ENCODE data around the gene LENEP. TPM values are rescaled to one million over a fixed set of nuclear protein-coding genes. Genes with fewer than 3 reads are reported as not detected.
A peak's percentile ranks its signal among the peaks of the same experiment; 100 is the strongest.

LENEP gene
- total RNA-seq, 1 experiment from 2014 or later = not detected

GRCh38 chr1:155001425-155001674, 8.0 kb downstream of the LENEP start:
- no peaks in the 10 kb centered on the region for H3K27me3 ChIP-seq
- peaks cover 26% of the 10 kb centered on the region for H3K36me3 ChIP-seq
- DNase-seq = no peak
- peak overlapping the region; percentile 77 for H3K4me3 ChIP-seq
- H3K9me3 ChIP-seq = no peaks in the 10 kb centered on the region; the same call in 1 of the 2 replicates

GRCh38 chr1:155001675-155002463, 8.5 kb downstream of the LENEP start:
- Histone ChIP-seq H3K27me3 (no peaks in the 10 kb centered on the region), H3K4me3 (peak overlapping the region; percentile 77), H3K36me3 (peaks cover 31% of the 10 kb centered on the region), H3K9me3 (no peaks in the 10 kb centered on the region; the same call in 1 of the 2 replicates)
- peak; percentile 100 for DNase-seq

- peaks cover 39% of the 10 kb centered on the region for H3K36me3 ChIP-seq
- peak within 1 kb of the TSS; percentile 97 for H3K4me3 ChIP-seq
- H3K9me3 ChIP-seq = no peaks in the 10 kb centered on the region; the same call in 1 of the 2 replicates
- peak; percentile 71 for DNase-seq
- no peaks in the 10 kb centered on the region for H3K27me3 ChIP-seq
Observed at GRCh38 chr1:155002464-155003226, 9.3 kb downstream of the LENEP start, which contains the start of gene ZBTB7B. Gene ZBTB7B (plus strand): TSS chr1:155002802. CDS start chr1:155014661, 11,859 bp downstream.

DNA sequence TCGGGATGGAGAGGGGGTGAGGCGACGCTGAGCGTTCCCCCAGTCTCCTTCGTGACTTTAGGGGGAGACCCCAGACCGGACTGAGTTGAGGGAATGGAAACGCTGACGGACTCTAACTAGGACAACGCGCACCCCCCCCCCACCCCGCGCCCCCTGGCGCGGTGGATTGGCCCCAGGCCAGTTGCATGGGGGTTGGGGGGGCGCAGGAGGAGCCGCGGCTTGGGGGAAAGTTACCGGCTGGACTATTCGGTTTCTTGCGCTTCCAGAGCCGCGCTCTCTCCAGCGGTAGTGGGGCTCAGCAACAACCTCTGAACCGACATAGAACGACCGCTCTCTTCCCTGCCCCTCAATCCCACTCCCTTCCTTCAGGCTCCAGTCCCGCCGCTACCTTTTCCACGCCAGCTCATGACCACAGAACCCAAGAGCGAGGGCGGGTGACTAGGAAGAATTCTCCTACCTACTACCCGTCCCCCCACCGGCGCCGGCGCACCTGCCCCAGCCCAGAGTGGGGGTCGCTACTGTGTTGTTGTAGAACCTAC, 9.9 kb downstream of the LENEP start:
- peak overlapping the region; percentile 97 for H3K4me3 ChIP-seq
- H3K9me3 ChIP-seq = no peaks in the 10 kb centered on the region; the same call in 1 of the 2 replicates
- H3K36me3 ChIP-seq = peaks cover 45% of the 10 kb centered on the region
- DNase-seq = peak; percentile 58
- H3K27me3 ChIP-seq = no peaks in the 10 kb centered on the region

GRCh38 chr1:155003766-155004351, 10.5 kb downstream of the LENEP start:
- Histone ChIP-seq H3K9me3 (no peaks in the 10 kb centered on the region; the same call in 1 of the 2 replicates), H3K36me3 (peaks cover 51% of the 10 kb centered on the region), H3K4me3 (peak overlapping the region; percentile 97), H3K27me3 (no peaks in the 10 kb centered on the region)
- DNase-seq = peak; percentile 98

GRCh38 chr1:155004352-155005075, 11.1 kb downstream of the LENEP start:
- Histone ChIP-seq H3K4me3 (peak overlapping the region; percentile 97), H3K27me3 (no peaks in the 10 kb centered on the region), H3K9me3 (no peaks in the 10 kb centered on the region; the same call in 1 of the 2 replicates), H3K36me3 (peaks cover 55% of the 10 kb centered on the region)
- DNase-seq = no peak

- peak; percentile 99 for DNase-seq
- Histone ChIP-seq H3K4me3 (peak overlapping the region; percentile 97), H3K36me3 (peaks cover 62% of the 10 kb centered on the region), H3K27me3 (no peaks in the 10 kb centered on the region), H3K9me3 (no peaks in the 10 kb centered on the region; the same call in 1 of the 2 replicates)
Observed at GRCh38 chr1:155005076-155006011, 12.0 kb downstream of the LENEP start.

- DNase-seq = no peak
- Histone ChIP-seq H3K36me3 (peaks cover 70% of the 10 kb centered on the region), H3K27me3 (no peaks in the 10 kb centered on the region), H3K4me3 (no peak overlapping the region), H3K9me3 (no peaks in the 10 kb centered on the region; the same call in 1 of the 2 replicates)
Observed at GRCh38 chr1:155006601-155007101, 13.3 kb downstream of the LENEP start.

GRCh38 chr1:155007251-155007828, 14.0 kb downstream of the LENEP start:
- DNase-seq = peak; percentile 70
- peaks cover 75% of the 10 kb centered on the region for H3K36me3 ChIP-seq
- H3K4me3 ChIP-seq = no peak overlapping the region
- no peaks in the 10 kb centered on the region; the same call in 1 of the 2 replicates for H3K9me3 ChIP-seq
- no peaks in the 10 kb centered on the region for H3K27me3 ChIP-seq

GRCh38 chr1:155008015-155008941, 14.9 kb downstream of the LENEP start:
- DNase-seq = no peak
- peaks cover 76% of the 10 kb centered on the region for H3K36me3 ChIP-seq

GRCh38 chr1:155009221-155009711, 15.9 kb downstream of the LENEP start:
- H3K4me3 ChIP-seq = no peak overlapping the region
- peaks cover 76% of the 10 kb centered on the region for H3K36me3 ChIP-seq
- H3K9me3 ChIP-seq = no peaks in the 10 kb centered on the region
- H3K27me3 ChIP-seq = no peaks in the 10 kb centered on the region
- DNase-seq = no peak

More at GRCh38 chr1:155008015-155008941, 14.9 kb downstream of the LENEP start:
- Histone ChIP-seq H3K27me3 (no peaks in the 10 kb centered on the region), H3K4me3 (no peak overlapping the region), H3K9me3 (no peaks in the 10 kb centered on the region)

DNA sequence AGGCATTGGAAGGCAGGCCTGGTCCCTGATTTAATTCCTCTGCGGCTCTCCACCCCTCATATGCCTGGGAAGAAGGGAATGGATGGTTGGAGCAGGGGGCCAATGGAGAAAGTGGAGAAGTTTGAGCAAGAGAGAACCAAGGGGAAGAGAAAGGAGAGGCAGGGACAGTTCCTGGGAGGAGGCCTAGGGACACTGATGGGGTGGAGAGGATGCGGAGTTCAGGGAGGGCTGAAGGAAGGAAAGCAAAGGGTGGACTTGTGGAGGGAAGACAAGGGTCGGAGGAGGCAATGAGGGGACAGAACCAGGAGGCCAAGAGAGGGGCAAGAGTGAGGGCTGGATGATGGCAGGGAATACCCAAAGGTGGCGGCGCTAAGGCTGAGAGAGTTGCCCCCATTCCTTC, 16.4 kb downstream of the LENEP start:
- peaks cover 76% of the 10 kb centered on the region for H3K36me3 ChIP-seq
- H3K27me3 ChIP-seq = no peaks in the 10 kb centered on the region
- H3K9me3 ChIP-seq = no peaks in the 10 kb centered on the region
- no peak for DNase-seq
- no peak overlapping the region for H3K4me3 ChIP-seq

DNA sequence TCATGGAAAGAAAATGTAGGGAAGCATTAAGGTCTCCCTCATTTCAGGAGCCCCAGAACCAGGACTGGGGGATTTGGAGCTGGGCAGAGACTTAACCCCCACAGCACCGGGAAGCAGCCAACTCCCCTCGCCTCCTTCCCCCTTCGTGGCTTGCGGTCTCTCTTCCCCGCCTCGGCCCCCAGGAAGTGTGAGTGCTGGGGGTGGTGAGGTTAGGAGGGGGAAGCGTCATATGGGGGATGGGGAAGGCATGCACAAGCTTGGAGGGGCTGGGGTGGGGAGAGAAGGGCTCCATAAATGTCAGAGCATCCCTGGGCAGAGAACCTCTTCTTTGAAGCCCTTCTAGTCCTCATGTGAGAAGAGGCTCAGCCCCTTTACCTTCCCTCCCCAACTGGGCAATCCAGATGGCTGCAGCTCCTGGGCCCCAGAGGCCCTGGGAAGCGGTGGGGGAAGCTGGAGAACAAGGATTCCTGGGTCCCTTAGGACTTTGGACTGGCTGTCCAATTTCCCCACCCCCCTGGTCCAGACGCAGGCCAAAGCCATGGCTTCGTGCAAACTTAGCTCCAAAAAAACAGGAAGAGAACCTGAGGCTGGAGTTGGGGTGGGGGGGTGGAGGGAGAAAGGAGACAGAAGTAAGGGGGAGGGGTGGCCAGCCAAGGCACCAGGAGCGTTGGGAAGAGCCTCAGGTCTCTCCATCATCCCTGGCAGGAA, 17.0 kb downstream of the LENEP start:
- H3K9me3 ChIP-seq = no peaks in the 10 kb centered on the region
- DNase-seq = no peak

More for the DNA sequence above, 17.0 kb downstream of the LENEP start:
- Histone ChIP-seq H3K27me3 (no peaks in the 10 kb centered on the region), H3K36me3 (peaks cover 80% of the 10 kb centered on the region), H3K4me3 (no peak overlapping the region)
